ENCODE results near the gene ZNRD2.

- TF ChIP-seq CTCF (IDR thresholded peaks at IDR 0.05), result no peak
- TF ChIP-seq POLR2A (IDR thresholded peaks at IDR 0.05), result no peak
Measured at GRCh38 chr11:65596520-65596919, 26.2 kb downstream of the ZNRD2 start.
